NCI-H460 (cell line): ENCODE results near the gene EDEM2. TPM values are rescaled to one million over a fixed set of nuclear protein-coding genes. Genes with fewer than 3 reads are reported as not detected.
"Not testable (repeated sequence)": the region's sequence is repeated elsewhere in the genome, so short reads cannot be mapped to it uniquely, and the experiment has no call there.

Experiments used
- DNase-seq: peaks from one replicate; pipeline ENCODE4 v3.0.0-alpha.2; 2016; ENCODE audit warnings: low read depth; ENCODE audit errors: extremely low read depth
- total RNA-seq: library from RNA; depleted of rRNA; stranded (reverse); fragments of >200 nt; shearing (Covaris generic); gene quantifications from 2 replicates; pipeline ENCODE4 v1.2.3, GENCODE V29; 2014

Gene EDEM2
- total RNA-seq, 1 experiment from 2014 or later = 73.5 TPM

DNA sequence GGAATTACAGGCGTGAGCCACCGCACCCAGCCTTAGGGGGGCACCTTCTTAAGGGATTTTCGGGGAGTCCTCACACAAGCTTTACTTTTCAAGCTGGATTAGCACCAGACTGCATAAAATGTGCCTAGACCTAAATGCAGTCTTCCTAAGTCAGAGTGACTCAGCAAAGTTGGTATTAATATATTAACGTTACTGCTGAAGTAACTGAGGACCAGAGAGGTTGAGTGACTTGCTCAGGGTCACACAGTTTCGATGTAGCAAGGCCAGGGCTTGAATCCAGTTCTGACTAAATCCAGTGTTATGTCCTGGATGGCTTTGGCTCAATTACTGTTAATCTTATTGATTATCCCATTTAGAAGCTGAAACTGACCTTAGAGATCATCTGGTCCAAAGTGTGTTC lies 13.4 kb downstream of the EDEM2 start:
- peak; percentile 61 for DNase-seq

DNA sequence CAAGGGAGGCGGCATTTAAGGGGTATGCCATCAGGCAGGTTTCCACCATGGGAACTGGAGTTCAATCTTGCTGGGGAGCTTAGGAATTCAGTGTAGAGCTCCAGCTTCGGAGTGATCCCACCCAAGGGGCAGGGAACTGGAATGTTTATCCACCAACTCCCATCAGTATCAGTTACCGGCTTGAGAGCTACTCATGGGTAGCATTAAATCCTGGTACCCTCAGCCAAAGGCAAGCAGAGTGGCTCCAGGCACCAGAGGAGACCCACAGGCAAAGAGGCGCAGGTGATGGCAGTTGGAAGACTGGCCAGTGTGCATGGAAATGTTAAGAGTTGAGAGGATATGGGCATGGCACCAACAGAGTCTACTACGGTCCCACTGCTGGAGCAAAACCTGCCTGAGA lies 14.1 kb downstream of the EDEM2 start:
- DNase-seq = no peak

DNA sequence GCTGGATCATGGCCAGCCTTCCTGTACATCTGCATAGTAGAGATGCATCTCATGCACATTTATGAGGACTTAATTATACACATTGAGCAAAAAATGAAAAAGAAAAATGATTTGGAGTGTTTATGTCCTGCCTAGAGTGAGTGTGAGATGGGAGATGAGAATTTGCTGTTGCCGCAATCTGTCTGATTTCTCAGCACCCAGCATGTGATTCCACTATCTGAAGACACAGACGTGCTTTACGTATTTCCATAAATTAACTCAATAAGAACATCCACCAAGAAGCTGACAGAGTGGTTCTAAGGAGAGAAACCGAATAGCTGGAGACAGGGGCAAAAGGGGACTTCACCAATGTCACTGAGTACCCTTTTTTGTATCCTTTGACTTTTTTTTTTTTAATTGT lies 15.2 kb downstream of the EDEM2 start:
- no peak for DNase-seq

DNA sequence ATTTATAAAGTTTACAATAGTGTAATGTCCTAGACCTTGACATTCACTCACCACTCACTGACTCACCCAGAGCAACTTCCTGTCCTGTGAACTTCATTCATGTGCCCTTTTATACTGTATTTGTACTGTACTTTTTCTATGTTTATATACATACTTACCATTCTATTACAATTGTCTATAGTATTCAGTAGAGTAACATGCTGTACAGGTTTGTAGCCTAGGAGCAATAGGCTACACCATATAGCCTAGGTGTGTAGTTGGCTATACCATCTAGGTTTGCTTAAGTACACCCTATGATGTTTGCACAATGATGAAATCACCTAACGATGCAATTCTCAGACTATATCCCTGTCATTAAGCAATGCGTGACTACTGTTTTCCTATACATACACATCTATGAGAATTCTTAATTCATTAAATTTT lies 17.5 kb downstream of the EDEM2 start:
- peak; percentile 53 for DNase-seq

DNA sequence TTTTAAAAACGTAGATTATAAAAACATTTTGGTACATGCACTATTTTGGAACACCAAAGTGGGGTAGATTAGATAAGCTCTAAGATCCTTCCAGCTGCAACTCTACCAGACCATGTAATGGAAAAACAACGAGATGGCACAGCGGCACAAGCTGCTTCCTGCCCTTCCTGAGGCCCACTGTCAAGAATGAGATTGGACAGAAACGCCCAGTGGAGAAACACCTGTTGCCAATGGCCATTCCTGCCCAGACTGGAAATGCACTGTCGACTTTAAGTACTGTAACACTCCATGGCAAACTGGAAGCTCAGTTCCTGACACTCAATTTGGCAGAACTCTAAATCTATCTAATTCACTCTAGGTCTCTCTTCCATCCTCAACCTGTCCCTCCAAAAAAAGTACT lies 21.4 kb downstream of the EDEM2 start:
- no peak for DNase-seq

DNA sequence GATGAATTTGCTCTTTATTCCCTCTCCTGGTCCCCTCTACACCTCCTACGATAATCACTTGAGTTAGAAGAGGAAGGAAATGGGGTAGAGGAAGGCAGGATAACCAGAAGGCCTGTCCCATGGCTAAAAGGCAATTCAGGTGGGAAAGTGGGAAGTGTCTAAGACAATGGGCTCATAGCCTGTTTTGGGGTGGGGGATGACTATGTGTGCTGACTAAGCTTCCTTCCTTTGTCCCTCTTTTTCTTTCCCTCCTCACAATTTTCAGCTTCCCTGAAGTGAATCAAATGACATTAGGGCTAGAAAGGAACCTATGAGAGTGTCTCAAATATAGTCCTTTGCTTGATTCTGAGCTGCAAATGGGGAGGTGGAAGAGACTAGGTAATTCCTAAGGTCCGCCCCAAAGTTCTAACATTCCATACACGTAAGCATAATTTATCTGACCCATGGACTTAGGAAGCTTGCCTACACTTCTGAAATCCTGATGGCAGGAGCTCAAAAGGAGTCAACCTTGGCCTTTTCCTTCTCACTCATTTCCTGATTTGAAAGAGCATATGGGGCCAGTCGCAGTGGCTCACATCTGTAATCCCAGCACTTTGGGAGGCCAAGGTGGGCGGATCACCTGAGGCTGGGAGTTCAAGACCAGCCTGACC lies 24.3 kb downstream of the EDEM2 start:
- DNase-seq = no peak

DNA sequence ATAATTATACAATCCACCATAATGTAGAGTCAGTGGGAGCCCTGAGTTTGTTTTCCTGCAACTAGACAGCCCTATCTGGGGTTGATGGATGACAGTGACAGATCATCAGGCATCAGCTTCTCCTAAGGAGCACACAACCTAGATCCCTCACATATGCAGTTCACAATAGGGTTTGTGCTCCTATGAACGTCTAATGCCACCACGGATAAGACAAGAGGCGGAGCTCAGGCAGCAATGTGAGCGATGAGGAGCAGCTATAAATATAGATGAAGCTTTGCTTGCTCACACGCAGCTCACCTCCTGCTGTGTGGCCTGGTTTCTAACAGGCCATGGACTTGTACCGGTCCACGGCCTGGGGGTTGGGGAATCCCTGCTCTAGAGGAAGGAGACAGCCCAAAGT lies 25.9 kb downstream of the EDEM2 start:
- no peak for DNase-seq

DNA sequence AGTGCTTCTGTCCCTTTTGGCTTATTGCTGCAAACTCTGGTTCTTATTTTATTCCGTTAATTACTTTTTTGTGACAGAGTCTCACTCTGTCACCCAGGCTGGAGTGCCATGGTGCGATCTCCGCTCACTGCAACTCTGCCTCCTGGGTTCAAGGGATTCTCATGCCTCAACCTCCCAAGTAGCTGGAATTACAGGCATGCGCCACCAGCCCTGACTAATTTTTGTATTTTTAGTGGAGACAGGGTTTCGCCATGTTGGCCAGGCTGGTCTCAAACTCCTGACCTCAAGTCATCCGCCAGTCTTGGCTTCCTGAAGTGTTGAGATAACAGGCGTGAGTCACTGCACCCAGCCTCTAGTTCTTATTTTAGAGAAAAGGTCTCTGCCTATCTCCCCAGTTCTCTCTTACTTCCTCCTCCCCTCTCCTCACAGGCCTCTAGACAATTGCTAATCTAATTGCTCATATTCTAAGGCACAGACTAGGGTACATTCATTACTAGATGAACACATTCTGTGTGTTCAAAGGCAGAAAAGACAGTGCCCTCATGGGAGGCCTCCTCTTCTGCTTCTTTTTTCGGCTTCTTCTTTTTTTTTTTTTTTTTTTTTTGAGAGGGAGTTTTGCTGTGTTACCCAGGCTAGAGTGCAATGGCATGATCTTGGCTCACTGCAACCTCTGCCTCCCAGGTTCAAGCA lies 27.0 kb downstream of the EDEM2 start:
- DNase-seq = no peak

DNA sequence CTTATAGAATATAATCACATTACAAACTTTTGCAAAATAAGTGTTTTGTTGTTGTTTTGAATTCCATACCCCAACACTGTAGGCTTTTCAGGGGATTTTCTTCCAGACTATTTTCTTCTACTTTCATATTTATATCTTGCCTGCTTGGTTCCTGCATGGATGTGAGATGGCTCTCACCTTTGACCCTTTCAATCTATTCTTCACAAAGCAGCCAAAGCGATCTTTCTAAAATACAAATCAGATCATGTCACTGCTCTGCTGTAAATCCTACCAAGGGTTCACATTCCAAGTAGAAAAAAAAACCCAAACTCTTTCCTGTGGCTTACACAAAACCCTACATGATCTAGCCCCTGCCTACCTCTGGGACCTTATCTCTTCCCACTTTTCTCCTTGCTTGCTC lies 29.5 kb downstream of the EDEM2 start:
- no peak for DNase-seq

DNA sequence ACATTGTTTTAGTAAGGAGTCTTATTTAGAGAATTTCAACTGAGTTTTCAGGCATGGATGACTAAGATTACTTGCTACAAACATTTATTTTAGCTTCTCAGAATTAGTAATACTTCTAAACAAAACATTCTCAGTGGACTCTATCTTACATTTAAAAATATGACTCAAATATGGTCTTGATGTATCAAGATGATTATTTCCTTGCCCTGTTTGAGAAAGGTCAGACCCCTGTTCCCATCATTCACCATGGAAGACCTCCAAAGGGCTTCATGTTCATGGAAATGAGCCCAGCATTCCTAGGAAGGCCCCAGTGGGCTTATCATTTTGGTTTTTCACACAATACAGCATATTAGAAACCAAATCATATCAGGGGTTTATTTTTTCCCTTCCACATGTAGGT lies 29.9 kb downstream of the EDEM2 start:
- DNase-seq = no peak

DNA sequence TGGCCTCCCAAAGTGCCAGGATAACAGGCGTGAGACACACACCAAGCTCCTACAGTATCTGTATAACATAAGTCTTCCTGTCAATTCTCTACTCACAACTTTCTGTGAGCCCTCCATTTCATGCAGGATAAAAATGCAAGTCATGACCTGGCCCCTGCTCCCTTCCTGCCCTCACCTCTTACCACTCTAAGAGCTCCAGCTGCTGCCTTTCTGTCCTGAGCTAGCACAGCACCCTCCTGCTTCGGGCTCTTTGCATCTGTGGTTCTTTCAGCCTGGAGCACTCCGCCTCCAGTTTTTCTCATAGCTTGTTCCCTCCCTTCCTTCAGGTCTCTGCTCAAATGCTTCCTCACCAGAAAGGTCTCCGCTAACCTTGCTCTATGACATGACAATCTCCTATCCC lies 30.9 kb downstream of the EDEM2 start:
- DNase-seq = no peak

DNA sequence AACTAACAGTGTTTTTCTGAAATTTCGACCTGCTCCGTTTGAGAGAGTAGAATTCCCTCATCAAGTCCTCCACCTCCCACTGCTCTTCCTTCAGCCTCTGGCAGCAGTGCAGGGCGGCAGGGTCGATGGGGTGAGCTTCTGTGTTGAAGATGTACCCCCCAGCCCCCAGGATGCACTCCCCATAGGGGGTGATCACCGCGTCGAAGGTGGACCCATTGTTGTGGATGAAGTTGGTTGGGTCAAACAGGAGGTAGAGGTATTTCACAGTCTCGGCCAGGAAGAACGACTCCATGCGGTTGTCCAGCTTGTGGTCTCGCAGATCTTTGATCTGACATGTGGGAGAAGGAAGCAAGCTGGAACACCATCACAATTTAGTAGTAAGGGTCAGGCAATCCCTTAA lies 31.5 kb downstream of the EDEM2 start:
- no peak for DNase-seq

DNA sequence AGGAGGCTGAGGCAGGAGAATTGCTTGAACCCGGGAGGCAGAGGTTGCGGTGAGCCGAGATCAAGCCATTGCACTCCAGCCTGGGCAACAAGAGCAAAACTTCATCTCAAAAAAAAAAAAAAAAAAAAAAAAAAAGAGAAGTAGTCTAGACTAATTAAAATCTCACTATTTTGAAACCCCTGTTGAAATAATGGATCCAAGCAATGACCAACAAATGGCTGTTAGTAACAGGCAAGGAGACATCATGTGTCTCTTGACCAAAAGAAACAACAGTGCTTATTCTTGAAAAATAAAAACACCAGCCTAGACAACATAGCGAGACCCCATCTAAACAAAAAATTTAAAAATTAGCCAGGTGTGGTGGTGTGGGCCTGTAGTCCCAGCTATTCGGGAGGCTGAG lies 34.9 kb downstream of the EDEM2 start:
- not testable (repeated sequence) for DNase-seq

DNA sequence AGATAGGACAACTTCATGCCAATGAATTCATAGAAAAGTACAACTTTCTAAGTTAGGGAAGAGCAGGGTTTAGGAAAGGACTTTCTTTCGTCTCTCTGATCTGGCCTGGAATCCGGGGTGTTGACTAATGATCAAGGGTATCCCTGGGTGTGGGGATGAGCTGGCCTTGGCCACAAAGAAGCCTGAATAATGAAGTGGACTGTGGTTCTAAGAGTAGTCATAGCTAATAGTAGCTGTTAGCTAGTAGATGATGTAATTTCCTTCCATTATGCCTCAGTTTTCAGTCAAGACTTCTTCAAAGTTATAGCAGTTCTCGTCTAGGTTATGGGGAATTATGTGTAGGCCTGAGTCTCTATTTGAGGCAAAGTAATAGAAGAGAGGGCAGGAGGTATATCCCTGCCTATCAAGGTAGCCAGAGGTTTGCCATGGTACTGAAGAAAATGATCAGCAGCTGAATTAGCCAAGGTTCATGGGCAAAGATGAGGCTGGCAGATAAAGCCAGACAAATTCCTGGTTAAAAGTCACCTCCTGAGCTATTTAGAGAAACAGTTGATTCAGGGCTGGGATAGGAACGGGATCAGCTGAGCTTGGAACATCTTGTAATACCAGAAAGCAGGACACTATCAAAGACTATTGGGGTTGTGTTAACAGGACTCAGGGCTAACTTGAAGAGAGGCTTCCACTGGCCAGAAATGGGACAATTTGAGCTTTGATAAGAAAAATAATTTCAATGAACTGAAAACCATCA lies 35.8 kb downstream of the EDEM2 start:
- DNase-seq = no peak

DNA sequence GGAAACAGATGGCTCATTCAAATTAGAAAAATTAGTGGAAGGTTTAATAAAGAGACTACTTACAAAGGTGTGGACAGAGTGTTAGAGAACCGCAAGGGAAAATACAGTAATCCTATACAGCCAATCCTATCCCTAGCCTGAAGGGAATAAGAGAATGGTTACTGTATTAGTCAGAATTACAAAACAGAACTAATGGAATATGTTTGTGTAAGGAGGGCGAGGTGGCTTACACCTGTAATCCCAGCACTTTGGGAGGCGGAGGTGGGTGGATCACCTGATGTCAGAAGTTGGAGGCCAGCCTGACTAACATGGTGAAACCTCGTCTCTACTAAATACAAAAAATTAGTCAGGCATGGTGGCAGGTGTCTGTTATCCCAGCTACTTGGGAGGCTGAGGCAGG lies 38.2 kb downstream of the EDEM2 start:
- DNase-seq = no peak

DNA sequence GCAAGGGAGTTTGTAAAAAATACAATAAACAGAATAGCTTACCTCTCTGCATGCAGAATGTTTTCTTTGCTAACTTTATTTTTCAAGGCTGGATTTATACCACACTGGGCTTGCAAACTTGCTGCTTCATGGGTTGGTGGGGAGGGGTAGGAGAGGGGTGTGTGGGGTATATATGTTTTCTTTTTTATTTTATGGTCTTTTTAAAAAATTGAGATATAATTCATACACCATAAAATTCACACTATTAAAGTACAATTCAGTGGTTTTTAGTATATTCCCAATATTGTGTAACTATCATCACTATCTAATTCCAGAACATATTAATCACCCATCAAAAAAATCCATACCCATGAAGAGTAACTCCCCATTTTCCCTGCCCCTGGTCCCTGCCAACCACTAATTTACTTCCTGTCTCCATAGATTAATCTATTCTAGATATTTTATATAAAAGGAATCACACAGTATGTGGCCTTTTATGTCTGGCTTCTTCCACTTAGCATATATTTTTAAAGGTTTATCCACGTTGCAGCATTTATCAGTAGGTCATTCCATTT lies 40.2 kb downstream of the EDEM2 start:
- DNase-seq = no peak

DNA sequence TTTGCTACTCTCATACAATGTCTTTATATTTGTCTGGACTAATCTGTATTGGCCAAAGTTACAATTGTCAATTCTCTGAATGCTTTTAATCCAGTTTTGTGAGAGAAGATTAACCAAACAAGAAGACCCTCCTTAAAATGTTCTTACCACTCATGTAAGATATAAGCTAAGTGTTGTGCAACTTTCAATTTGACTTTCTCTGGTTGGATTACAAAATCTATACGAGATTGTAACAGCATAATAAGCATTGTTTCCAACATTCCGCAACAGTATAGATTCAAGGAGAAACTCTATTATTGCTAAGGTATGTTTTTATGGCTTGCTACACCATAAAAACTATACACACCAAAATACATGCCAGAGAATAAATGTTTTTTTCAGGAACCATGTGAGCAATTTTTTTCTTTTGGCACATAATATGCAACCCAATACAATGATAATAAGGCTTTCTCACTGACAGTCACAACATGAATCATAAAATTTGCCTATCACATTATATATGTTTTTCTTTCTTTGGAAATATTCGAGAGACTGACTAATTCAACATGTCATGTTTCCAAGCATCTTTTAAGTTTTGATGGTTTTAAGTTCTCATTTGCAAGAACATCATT lies 42.3 kb downstream of the EDEM2 start:
- DNase-seq = no peak

DNA sequence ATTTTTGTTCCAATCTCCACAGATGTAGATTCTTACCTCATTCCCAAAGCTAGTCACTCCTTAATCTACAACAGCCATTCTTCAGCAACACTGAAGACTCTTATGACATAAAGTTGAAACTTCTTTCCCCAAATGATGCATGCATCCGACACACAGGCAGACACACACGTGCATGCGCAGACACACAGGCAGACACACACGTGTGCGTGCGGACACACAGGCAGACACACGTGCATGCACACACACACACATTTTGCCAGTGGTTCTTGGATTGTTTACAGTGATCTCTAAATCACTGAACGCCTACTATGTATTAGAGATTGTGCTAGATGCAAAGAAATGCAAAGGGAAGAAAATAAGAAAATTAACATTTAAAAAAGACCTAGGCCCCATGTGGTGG lies 45.5 kb downstream of the EDEM2 start:
- DNase-seq = no peak

DNA sequence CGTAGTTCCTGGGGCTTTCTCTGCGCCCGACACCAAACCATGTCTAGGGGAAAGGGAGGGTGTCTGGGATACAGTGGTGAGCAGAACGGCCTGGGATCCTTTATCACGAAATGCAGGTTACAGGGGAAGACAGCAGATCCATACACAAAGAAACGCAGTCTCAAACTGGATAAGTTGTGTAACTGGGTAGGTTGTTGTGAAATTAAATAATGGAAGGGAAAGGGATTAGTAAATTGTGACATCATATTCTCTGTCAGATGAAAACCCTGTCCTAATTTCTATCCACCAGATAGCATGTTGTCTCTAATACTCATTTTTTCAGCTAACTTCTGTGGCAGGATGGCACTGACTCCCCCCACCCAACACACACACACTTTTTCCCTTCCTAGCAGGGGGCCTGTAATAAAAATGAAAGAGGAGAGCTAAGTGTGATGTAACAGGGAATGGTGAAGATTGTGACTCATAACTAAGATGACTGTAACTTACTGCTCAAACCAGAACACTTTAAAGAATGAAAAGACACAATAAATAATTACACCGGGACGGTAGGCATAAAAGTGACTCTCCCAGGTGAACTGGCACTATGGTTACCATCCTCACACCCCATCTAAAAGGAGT lies 53.8 kb downstream of the EDEM2 start:
- DNase-seq = peak; percentile 36

DNA sequence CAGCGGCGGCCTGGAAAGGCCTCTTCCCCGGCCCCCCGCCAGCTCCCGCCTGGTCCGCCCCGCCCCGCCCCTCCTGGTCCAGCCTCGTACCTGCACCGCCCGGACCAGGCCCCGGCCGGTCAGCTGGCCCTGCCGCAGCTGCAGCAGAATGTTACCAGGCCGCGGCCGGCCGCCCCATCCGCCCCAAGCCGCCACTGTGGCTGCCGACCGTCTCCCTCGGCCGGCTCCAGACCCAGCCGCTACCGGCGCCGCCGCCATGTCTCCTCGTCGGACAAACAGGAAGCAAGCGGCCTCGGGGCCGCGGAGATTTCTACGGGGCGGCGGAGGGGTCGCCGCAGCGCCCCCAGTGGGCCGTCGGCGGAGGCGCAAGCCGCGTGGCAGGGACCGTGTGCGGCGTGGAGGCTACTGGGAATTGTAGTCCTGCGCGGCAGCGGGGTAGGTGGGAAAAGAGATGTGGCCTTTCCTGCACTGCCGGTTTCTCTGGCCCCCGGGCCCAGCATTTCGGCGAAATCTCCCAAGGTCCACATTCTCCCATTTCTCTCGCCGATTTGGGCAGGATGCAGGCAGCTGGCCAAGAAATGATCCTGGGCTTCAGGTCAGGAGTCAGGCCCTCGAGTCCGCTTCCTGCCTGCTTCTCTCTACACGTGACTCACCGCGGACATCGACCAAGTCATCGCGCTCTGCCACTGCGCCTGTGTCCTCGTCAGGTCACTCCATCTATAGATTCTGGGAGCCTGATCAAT lies 54.4 kb downstream of the EDEM2 start, which contains the start of gene TRPC4AP:
Gene TRPC4AP (minus strand): TSS at position 284 of the 743 bp plus-strand sequence. CDS start 26 bp downstream, at position 258.
- DNase-seq = peak; percentile 86
